HCT116 (cell line): ENCODE results near the gene PNMA5.

Experiments used
- CEBPB ChIP-seq: IDR thresholded peaks from 2 replicates; pipeline ENCODE4 v1.6.1; 2012; ENCODE audit warnings: low read depth
- JUND ChIP-seq: IDR thresholded peaks from 2 replicates; pipeline ENCODE4 v1.6.1; 2012
- POLR2AphosphoS5 ChIP-seq: IDR thresholded peaks from 2 replicates; pipeline ENCODE4 v1.6.1; 2011; ENCODE audit warnings: mild to moderate bottlenecking, low read depth, low read length, moderate library complexity
- TF ChIP-seq, protein P1 (sequence below), 3 experiments: fragments of 200-600 bp in 1 of 3; sonication (generic) in 1 of 3; IDR thresholded peaks in 2 of 3; conservative IDR thresholded peaks in 1 of 3; 2 replicates each; pipeline ENCODE4 v1.5.1; 2012 to 2017; ENCODE audit warnings: low read depth in 2 of 3, low read length in 2 of 3, antibody characterized with exemption in 1 of 3, borderline replicate concordance in 1 of 3, control low read depth in 1 of 3, mild to moderate bottlenecking in 1 of 3, mixed read lengths in 1 of 3, mixed run types in 1 of 3, moderate library complexity in 1 of 3; ENCODE audit not compliant: insufficient read depth in 1 of 3

DNA sequence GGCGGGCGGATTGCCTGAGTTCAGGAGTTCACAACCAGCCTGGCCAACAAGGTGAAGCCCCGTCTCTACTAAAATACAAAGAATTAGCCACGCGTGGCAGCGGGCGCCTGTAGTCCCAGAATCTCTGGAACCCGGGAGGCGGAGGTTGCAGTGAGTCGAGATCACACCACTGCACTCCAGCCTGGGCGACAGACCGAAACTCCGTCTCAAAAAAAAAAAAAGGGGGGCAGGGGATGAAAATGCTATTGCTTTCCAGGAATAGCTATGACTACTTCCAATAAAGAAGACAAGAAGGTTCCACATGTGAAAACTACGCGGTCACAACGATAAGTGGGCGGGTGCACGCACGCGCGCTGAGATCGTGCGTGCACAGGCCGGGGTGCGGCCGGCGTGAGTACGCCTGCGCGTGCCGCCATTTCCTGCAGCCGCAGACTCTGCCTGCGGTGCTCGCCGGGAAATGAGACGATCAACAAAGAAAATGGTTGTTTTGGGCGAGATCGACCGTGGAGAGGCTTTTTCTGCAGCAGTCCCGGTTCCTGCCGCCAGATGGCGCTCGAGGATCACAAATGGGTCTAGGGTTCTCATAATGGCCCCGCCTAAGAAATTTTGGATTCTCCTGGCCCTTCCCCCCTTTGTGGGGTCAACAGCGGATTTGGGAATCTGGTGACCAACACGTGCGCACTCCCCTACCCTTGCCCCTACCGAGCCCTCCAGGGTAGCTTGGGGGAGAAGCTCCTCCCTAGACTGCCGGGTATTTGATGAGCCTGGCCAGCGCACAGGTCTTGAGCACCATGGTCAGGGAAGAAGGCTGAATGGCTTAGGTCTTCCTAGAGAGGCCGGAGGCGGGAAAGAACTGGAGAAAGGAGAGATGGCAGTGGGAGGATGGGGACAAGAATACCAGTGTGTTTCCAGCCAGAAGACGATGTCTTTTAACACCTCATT is 35.1 kb downstream of the PNMA5 start:
- peak; percentile 60 for TF ChIP-seq POLR2AphosphoS5
- TF ChIP-seq JUND = no peak
- TF ChIP-seq, protein P1, sequence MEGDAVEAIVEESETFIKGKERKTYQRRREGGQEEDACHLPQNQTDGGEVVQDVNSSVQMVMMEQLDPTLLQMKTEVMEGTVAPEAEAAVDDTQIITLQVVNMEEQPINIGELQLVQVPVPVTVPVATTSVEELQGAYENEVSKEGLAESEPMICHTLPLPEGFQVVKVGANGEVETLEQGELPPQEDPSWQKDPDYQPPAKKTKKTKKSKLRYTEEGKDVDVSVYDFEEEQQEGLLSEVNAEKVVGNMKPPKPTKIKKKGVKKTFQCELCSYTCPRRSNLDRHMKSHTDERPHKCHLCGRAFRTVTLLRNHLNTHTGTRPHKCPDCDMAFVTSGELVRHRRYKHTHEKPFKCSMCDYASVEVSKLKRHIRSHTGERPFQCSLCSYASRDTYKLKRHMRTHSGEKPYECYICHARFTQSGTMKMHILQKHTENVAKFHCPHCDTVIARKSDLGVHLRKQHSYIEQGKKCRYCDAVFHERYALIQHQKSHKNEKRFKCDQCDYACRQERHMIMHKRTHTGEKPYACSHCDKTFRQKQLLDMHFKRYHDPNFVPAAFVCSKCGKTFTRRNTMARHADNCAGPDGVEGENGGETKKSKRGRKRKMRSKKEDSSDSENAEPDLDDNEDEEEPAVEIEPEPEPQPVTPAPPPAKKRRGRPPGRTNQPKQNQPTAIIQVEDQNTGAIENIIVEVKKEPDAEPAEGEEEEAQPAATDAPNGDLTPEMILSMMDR (IDR thresholded peaks at IDR 0.05 in 2 of 3, conservative IDR thresholded peaks at IDR 0.05 in 1 of 3; ENCODE audit: borderline replicate concordance in 1 of 3, insufficient read depth in 1 of 3, low read depth in 2 of 3, low read length in 2 of 3) = peak; percentile 63 to 68 (median 64)
- TF ChIP-seq CEBPB = no peak
